Breast epithelium (tissue), 3 donors: Measurements from ENCODE around the gene CDH4.

ENCODE experiments used
- POLR2A ChIP-seq: fragments of 450-650 bp; IDR thresholded peaks from one replicate; pipeline ENCODE4 v1.6.1; 2016; ENCODE audit warnings: antibody characterized with exemption, mild to moderate bottlenecking, moderate library complexity
- POLR2AphosphoS5 ChIP-seq, 3 donors: sonication (generic); formaldehyde crosslinking; IDR thresholded peaks; one replicate each; pipeline ENCODE4 v1.6.1; 2017; ENCODE audit warnings: antibody characterized with exemption in 3 of 3
- TF ChIP-seq, protein P1 (sequence below), 3 donors: fragments of 450-650 bp; IDR thresholded peaks; one replicate each; pipeline ENCODE4 v1.5.1; 2016 to 2017; ENCODE audit warnings: antibody characterized with exemption in 3 of 3, mild to moderate bottlenecking in 3 of 3, moderate library complexity in 3 of 3

DNA sequence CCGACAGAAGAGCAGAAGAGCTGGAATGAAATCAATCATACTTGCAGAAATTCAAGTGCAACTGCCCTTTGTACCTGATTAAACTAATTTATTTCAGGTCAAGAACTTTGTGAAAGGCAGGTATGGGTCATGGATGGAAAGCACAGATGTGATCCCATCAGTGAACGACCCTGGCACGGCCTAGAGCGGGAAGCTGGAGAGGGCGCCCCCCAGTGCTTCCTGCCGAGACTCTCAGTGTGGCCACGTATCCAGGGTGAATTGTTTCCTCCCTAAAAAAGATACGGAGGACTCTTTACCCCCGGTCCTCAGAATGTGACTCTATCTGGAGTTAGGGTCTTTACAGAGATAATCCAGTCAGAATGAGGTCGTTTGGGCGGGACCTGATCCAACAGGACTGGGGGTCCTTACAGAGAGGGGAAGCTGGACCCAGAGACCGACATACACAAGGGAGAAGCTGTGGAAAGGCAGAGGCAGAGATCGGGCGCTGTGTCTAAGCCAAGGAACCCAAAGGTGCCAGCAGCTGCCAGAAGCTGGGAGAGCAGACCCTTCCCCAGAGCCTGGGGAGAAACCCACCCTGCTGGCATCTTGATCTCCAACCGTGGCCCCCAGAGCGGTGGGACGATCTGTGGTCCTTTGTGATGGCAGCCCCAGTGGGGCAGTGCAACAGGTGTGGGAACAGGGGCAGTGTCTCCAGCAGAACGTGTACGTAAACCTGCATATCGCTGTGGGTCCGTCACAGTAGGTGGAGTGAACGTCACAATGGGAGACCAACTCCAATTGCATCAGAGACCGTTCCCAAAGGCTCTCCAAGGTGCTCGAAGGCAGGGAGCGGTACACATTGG is 721.7 kb downstream of the CDH4 start:
- TF ChIP-seq, protein P1, sequence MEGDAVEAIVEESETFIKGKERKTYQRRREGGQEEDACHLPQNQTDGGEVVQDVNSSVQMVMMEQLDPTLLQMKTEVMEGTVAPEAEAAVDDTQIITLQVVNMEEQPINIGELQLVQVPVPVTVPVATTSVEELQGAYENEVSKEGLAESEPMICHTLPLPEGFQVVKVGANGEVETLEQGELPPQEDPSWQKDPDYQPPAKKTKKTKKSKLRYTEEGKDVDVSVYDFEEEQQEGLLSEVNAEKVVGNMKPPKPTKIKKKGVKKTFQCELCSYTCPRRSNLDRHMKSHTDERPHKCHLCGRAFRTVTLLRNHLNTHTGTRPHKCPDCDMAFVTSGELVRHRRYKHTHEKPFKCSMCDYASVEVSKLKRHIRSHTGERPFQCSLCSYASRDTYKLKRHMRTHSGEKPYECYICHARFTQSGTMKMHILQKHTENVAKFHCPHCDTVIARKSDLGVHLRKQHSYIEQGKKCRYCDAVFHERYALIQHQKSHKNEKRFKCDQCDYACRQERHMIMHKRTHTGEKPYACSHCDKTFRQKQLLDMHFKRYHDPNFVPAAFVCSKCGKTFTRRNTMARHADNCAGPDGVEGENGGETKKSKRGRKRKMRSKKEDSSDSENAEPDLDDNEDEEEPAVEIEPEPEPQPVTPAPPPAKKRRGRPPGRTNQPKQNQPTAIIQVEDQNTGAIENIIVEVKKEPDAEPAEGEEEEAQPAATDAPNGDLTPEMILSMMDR (IDR thresholded peaks at IDR 0.05): no peak
- TF ChIP-seq POLR2A (no peak), POLR2AphosphoS5 (IDR thresholded peaks at IDR 0.05) (no peak)
